Hematopoietic multipotent progenitor cell treated with erythropoietin and hydrocortisone succinate and interleukin-3 and kit ligand, for 4 days (in vitro differentiated cells): ENCODE measurements around the gene ABHD17B.

ENCODE experiments used
- DNase-seq: peaks from one replicate; pipeline ENCODE4 v3.0.0-alpha.2; 2015

The ABHD17B gene

DNA sequence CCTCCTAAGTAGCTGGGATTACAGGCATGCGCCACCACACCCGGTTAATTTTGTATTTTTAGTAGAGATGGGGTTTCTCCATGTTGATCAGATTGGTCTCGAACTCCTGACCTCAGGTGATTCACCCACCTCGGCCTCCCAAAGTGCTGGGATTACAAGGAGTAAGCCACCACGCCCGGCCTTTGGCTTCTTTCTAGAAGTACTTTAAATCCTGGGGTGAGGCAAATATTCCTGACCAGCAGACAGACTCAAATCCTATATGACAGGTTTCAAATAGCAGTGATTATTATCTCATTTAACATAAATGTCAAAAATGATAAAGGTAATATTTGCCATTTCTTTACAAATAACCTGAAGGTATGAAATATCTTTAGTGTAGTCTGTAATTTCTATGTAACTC is 35.6 kb downstream of the ABHD17B start:
- no peak for DNase-seq

DNA sequence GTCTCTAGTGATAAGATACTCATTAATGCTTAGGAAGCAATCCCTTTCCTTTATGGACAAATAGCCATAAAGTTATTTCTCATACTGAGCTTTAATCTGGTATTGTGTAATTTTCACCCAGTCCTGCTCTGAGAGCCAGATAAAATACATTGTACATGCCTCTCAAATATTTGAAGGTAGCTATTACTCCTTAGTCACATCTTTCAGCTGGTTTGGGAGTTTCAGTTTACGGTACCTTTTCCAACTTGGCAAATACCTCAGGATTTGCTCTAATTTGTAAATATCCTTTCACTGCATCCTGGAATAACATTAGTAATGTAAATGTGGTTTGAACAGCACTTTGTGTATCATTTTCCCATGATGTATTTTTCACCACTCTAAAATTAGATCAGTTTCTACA is 47.4 kb downstream of the ABHD17B start:
- DNase-seq, result no peak

DNA sequence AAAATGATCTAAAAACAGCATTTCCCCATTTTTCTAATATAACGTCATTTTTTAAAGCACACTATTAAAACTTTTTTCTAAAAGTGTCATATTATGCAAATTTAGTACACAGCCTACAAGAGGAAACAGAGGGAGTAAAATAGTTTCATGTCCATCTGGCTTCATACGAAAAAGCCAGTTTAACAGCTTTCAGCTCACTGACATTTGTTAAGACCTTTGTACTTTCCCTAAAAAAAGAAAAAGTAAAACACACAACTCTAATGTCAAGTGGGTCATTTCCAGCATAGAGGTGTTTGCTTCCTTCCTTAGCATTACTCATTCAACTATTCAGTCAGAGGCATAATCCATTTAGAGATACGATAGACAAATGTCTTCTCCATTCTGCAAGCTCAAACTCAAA is 49.4 kb downstream of the ABHD17B start:
- DNase-seq, result no peak

DNA sequence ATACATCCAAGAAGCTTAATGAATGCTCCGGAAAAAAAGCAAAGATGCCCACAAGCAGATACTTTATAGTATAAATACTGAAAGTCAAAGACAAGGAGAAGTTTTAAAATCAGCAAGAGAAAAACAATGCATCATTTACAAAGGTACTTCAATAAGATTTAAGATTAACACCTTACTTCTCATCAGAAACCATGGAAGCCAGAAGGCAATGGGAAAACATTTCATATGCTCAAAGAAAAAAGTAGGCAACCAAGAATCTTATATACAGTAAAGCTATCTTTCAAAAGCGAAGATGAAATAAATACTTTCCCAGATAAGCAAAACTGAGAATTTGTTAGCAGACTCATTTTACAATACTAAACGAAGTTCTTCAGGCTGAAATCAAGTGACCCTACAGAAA is 51.1 kb downstream of the ABHD17B start:
- peak; percentile 22 for DNase-seq

DNA sequence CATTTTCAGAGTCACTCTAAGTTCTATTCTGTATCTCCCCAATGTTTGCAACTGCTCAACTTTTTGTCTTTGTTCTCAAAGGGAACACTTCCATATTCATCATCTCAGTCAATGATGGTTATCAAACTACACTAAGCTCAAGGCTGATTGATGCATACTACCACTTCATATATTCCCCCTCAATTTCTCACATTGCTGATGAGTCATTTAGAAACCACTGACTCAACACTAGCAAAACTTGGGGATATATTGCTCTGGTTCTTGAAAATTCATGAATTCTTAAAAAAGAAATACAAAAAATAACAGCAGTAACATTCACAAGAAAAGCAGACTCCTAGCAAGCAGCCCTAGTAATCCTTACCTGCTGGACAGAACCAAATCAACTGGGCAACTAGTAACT is 52.2 kb downstream of the ABHD17B start:
- DNase-seq, result peak; percentile 18

DNA sequence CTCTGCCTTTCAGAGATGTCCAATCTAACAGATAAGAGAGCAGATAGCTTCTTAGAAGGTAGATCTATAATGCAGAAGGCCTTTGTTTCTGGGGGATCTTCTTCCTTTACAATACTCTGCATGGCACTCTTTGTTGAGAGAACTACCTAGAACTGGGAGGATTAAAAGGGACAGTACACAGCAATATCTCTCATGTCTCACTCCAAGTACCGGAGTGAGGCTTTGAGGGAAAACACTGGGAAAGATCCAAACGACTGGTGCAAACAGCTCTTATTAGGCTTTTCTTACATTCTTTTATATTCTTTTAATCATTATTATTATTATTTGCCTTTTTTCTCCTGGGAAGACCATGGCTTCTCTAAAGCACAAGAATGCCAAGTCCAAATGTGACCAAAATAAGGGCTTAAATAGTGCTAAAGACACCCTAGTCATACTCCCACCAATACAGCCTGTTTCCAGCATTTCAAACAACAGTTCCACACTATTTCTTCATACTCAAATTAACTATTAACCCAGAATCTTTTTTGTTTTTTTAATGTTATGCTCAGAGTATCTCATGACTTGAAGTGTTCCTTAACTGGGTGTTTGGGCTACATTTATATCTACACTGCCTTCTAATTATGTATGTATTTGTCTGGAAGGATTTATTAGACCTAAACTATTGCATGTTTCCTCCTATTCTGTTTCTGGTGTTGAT is 52.7 kb downstream of the ABHD17B start:
- no peak for DNase-seq

DNA sequence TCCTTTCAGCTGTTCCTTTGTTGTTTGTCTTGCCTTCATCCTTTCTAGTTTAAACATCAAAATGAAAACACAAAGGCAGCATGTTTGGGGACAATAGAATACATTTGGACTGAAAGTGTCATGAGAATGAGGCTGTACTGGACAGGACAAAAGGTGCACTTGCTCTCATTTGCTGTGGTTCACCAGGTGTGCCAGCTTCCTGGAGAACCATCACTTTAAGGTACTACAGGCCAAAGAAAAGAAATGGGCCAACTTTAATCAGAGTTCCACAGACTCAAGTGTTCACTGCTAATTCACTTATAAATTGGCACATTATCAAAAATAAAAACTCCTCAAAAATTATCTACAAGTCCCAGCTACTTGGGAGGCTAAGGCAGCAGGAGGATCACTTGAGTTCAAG is 53.8 kb downstream of the ABHD17B start:
- DNase-seq, result peak; percentile 25

DNA sequence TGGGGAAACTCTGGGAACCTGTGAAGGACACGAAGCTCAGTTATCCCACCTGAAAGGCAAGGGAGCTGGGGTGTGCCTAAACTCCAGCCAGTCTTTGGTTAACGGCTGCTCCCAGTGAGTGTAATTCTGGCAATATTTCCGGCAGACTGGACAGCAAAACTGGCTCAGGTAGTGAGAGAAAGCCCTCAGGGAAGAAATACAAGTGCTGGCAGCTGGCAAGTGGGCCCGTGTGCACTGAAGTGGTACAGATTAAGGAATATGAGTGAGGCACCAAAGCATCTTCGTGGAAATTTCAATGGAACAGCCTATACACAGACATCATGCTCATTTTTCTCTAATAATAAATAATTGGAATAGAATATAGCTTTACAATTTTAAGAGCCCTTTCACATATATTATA is 56.2 kb downstream of the ABHD17B start:
- DNase-seq, result no peak

DNA sequence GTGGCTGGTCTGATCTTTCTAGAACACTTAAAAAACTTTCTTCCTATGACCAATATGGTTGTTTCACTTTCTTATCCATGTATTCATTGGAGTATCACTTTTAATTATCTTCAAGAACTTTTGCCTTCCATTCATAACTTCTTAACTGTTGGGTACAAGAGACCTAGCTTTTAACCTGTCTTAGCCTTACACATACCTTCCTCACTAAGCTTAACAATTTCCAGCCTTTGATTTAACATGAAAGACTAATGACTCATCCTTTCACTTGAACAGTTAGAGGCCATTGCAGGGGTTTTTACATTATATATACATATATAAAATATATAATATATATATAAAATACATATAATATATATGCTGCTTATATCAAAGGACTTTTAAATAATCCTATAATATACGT is 57.9 kb downstream of the ABHD17B start:
- no peak for DNase-seq

DNA sequence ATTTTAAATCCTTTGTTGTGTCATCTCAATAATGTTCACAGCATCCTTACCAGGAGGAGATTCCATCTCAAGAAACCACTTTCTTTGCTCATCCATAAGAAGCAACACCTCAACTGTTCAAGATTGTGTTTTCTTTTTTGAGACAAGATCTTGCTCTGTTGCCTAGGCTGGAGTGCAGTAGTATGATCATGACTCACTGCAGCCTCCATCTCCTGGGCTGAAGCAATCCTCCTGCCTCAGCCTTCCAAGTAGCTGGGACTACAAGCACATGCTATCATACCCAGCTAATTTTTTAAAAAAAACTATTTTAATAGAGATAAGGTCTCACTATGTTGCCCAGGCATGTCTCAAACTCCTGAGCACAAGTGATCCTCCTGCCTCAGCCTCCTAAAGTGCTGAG is 60.0 kb downstream of the ABHD17B start:
- no peak for DNase-seq

DNA sequence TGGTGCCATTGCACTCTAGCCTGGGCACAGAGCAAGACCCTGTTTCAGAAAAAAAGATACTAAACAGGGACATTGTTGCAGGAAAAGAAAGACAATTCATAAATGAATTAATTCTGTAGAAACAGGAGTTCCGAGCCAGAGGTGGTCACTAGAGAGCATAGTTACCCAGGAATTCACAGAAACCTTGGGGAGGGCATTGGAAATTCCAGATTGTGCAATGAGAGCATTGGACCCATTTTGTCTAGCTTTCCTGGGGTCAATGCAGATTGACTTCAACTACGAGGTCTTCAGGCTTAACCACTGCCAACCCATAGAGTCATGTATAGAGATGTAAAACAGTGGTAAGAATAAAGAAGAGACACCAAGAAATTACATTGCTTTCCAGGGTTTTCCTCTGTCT is 63.1 kb downstream of the ABHD17B start:
- DNase-seq, result no peak

DNA sequence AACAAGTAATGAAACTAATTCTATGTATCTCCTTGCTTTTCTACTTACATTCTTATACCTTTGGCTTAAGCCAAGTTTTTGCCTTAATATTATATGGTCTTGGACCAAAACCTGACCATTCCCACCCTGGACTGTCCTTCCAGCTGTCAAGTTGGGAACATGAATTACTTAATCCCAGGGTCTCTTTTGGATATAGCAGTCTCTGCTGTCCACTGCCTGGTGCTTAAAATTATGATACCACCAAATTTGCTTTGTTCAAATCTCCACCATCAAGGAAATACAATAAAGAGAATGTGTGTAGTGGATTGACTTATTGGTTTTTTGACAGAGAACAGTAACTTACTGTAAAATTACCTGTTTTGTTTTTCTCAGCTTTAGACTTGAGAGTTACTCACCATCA is 66.2 kb downstream of the ABHD17B start:
- no peak for DNase-seq

DNA sequence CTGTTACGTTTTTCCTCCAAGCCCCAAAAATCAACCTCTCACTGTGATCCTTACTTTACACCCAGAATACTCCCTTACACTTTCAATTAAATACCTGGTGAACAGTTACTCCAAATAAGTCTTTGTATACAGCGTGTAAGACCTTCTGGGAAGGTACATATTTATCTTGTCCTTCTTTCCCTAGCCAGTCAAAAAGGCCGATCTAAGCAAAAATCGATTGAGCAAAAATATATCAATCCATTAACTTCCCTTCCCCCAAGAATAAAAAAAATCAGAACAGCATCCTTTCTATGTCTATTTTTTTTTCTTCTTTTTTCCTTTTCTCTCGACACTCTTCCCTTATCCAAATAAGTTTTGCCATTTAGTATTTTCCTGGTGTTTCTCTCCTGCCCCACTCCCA is 71.3 kb downstream of the ABHD17B start:
- DNase-seq, result no peak

DNA sequence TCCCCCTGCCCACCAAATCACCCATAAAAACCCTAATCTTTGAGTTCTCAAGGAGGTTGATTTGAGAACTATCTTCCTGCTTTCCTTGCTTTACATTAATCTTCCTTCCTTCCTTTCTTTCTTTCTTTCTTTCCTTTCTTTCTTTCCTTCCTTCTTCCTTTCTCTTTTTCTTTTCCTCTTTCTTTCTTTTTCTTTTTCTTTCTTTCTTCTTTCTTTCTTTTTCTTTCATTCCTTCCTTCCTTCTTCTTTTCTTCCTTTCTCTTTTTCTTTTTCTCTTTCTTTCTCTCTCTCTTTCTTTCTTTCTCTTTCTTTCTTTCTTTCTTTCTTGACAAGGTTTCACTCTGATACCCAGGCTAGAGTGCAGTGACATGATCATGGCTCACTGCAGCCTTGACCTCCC is 75.4 kb downstream of the ABHD17B start:
- DNase-seq, result no peak

DNA sequence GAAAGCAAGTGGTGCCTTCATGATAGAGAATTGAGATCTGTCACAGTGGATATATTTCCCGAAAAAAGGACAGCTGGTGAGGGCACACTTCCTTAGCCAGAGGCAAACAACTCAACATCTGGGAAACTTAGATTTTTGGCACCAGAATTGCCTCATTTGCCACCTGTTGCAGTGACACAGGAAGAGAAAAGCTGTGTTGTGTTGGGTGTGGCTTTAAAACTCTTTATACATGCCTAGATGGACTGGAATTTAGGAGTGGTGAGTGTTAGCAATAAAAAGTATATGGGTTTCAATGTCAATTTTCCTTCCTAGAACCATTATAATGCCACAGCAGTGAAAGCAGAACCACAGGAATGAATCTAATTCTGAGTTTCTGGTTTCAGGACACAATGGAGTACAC is 80.1 kb downstream of the ABHD17B start:
- DNase-seq, result no peak

DNA sequence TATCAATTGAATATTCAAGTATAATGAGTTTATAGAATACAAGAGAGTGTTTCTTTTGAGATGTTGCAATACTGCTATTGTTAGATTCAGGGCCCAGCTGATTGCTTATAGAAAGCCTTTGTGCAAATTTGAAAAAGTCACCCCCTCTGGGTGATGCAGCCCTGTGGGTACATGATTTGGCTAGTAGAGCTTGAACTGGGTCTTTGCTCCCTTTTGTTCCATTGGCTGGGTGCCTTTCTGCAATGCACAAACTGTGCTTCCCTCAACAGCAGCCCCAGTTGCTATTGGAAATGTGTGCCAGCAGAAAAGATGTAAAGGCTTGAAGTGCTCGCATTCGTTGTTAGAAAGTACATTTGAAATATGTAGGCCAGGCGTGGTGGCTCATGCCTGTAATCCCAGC is 80.8 kb downstream of the ABHD17B start:
- DNase-seq, result no peak

DNA sequence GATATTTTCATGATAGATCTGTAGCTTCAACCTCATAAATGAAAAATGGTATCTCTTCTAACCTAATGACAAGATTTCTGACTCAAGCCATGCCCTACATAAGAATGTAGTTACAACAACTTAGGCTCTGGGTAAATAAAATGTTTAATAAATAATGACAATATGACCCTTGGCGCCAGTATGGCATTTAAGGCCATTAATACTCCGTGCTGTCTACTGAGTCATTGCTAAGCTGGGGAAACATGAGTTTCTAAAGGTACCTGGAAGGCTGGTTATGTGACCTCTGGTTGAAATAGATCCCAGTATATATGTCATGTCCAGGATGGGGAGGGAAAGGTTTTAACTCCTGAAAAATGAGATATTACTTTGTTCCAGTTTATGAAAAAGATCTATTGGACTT is 84.7 kb downstream of the ABHD17B start:
- no peak for DNase-seq

DNA sequence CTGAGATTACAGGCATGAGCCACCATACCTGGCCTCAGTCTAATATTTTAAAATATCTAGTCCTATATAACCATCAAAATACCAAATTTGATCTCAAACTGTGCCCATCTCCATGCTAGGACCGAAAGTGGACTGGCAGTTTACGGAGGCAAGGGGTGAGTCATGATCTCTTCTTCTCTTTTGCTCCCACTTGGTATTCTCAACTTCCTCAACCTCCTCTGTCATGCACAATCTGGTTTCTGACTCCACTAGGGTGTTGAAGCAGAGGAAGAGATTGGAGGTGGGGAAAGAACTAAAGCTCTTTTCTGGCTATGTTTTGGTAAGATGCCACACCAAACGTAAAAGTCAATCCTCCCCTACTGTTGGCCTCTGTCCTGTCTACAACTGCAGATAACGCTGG is 86.7 kb downstream of the ABHD17B start:
- peak; percentile 24 for DNase-seq

DNA sequence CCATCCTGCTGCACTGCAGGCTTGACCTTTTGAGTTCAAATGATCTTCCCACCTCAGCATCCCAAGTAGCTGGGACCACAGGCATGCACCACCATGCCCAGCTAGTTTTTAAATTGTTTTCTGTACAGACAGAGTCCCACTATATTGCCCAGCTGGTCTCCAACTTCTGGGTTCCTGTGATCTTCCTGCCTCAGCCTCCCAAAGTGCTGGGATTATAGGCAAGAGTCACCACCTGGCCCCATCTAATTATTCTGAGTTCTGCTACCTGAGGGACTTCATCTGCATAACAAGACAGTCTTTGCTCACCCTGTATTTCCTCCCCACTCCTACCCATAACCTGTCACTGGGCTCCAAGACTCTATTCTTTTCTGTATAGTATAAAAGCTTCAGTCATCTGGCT is 88.1 kb downstream of the ABHD17B start:
- no peak for DNase-seq

DNA sequence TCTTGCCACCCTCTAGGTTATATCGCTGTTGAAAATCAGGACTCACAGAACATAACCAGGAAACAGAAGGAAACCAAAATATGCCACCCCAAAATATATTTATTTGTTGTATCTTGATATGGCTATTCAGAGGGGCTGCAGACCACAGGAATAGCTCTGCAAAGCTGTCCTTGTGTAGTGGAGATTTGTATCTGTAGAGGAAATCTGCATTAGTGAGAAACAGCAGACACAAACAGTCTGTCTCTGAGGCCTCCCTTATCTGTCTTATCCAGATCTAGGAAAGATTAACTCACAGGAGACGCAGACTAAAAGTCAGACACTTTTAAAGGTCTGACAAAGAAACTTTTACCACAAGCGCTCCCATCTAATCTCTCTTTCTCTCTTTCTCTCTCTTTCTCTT is 88.5 kb downstream of the ABHD17B start:
- DNase-seq, result peak; percentile 71

DNA sequence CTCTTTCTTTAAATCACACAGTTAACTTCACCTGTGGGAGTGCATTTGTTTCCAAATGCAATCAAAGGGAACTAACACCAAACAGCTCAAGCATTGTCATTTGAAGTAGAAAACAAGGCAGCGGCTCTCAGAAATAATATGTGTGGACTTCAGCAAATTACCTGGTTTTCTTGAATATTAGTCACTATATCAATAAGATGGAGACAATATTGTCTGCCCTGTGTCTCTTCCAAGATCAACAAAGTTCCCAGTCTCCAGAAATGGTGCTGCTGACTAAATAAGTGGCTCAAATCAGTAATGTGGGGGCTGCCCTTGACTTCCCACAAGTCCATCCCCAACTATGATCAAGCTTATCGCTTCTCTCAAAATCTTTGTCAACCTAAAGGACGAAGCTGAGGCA is 89.6 kb downstream of the ABHD17B start:
- DNase-seq, result no peak

DNA sequence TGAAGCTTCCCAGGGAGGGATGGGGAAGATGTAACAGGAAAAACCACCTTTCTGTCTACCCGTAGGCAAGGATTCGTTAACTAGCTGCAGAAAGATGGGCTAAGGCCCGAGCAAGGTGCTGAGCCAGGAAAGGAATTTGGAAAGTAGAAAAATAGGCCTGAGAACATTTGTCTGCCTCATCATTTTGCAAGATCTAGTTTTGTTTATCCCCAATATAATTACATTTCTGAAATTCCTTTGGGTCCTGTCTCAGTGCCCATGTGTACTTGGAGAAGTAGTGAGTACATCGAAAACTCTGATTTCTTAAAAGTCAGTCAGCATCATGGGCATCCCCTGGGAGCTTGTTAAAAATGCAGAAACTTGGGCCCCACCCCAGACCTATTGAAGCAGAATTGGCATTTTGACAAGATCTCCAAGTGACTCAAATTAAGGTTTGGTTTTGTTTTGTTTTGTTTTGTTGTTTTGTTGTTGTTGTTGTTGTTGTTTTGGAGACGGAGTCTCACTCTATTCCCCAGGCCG is 90.5 kb downstream of the ABHD17B start:
- no peak for DNase-seq

DNA sequence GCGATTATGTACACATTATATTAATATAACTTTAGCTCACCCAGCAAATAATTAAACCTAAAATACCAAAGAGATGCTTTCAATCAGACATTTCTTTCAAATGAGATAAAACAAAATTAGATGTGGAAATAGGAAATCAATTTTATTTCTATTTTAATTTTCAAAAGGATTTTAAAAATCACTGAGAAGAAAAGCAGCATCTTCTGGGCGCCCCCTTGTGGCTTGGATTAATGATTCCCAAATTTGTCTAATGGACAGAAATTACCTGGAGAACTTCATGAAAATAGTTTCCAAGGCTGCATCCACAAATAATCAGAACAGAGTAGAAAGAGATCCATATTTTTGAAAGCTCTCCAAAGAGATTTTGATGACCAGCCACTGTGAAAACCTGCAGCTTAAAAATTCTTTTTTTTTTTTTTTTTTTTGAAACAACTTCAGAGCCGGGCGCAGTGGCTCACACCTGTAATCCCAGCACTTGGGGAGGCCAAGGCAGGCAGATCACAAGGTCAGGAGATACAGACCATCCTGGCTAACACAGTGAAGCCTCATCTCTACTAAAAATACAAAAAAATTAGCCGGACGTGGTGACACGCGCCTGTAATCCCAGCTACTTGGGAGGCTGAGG is 91.8 kb downstream of the ABHD17B start:
- peak; percentile 59 for DNase-seq

DNA sequence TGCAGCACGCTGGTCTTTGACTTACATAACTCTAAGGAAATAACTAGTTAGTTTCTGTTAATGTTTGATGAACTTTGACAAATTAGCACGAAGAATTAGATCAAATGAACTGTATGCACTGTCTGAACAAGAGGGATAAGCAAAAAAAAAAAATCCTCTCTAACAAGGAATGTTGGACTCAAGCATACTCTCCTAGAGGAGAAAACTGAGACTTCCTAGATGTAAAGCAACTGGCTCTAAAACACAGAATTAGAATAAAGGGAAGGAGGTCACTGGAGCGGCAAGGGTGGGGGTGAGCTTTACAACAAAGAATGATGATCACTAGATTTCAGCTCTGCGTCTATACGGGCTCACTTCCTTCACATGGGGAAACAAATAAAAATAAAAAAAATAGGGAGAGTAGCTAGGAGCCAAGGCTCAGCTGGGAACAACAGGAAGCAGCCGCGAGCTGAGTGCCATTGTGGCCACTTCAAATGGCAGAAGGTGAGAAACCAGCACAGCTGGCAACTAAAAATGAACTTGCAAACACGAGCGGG is 94.0 kb downstream of the ABHD17B start:
- peak; percentile 5 for DNase-seq
